CD4-positive, alpha-beta T cell treated with Interleukin-2 at 100 ng/mL for 4 hours (primary cell): ENCODE results near the gene DYNC2I2.
A peak's percentile ranks its signal among the peaks of the same experiment; 100 is the strongest.
"Not testable (repeated sequence)": the region's sequence is repeated elsewhere in the genome, so short reads cannot be mapped to it uniquely, and the experiment has no call there.

ENCODE experiments used
- DNase-seq: peaks from one replicate; pipeline ENCODE4 v3.0.0-alpha.2; 2020; ENCODE audit warnings: low spot score

The DYNC2I2 gene

DNA sequence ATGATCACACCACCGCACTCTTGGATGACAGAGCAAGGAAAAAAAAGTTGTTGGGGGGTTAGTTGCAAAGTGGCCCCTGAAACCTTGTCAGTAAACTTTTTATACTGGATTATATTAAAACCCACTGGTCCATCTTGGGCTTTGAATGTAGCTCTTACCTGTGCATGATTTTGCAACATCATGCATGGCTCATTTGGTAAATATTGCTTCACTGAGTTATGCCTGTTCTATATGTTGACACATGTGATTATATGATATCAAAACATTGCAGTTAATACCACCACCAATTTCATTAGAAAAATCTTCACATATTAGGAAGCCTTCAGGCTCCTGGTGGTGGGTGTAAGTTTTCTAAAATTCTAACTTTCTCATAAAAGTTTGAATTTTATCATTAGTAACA is 41.9 kb downstream of the DYNC2I2 start:
- DNase-seq: no peak

DNA sequence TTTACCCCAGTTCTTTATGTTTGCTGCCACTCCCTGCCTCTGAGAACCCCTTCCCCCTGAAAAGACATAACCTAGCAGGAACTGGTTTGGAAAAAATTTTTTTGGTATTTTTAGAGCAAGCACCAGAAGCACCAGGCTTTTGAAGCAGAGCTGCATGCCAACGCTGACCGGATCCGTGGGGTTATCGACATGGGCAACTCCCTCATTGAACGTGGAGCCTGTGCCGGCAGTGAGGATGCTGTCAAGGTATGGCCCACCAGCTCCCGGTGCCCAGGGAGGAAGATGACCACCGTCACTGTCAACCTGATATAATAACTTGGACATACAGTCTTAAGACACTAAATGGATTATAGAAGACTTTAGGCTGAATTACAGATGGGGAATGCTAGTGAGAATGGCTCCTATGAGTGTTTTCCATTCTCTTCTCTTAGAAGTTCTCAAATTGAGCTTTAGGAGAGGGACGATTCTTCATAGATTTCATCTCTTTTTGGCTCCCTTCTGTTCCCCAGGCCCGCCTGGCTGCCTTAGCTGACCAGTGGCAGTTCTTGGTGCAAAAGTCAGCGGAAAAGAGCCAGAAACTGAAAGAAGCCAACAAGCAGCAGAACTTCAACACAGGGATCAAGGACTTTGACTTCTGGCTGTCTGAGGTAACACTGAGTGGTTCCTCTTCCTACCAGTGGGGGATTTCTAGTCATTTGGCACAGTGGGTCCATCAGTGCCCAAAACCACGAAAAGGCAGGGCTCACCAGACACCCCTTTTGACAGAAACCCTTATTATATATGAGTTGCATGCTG is 44.9 kb downstream of the DYNC2I2 start:
- no peak for DNase-seq

DNA sequence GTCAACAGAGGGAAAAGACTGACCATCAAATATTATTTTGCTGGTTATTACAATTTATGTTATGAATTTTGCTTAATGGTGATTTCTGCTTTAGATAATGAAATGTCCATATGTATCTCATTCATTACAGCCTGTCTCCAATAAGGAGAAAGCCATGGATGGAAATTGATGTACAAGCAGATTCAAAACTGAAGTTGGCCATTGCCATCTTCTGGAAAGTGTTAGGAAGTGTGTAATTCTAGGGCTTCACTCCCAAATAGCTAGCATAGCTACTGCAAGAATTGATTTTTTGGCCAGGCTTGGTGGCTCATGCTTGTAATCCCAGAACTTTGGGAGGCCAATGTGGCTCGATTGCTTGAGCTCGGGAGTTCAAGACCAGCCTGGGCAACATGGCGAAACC is 45.8 kb downstream of the DYNC2I2 start:
- no peak for DNase-seq

DNA sequence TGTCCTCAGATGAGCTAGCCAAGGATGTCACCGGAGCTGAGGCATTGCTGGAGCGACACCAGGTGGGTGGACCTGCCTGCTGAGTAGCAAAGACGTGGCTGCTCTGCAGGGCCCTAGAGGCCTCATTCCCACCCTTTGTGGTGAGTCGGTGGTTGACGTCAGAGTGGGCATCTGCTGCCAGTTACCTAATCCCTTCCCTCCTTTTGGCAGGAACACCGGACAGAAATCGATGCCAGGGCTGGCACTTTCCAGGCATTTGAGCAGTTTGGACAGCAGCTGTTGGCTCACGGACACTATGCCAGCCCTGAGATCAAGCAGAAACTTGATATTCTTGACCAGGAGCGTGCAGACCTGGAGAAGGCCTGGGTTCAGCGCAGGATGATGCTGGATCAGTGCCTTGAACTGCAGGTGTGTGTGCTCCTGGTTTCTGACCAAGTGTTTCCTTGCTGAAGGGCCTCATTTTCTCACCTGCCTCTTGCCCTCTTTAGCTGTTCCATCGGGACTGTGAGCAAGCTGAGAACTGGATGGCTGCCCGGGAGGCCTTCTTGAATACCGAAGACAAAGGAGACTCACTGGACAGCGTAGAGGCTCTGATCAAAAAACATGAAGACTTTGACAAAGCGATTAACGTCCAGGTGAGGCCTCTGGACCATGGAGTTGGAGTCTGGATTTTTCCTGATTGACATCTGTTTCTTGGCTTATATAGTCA is 48.9 kb downstream of the DYNC2I2 start:
- no peak for DNase-seq

DNA sequence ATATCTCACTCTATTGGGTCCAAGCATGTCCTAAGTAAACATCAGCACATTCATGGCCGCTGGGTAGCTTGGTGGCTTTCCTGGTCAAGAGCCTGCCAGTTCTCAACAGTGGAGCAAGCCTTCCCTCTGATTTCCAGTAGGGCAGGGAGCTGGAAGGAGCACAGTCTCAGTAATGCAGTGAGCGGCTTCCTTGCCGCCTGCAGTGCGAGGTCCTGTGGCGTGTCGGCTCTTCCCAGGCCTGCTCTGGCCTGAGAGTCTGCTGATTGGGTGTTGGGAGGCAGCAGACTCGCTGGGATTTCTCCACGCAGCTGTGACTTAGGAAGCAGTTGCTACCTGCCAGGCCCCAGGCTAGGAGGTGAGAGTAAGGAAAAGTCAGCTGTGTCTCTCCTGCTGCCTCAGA is 53.0 kb downstream of the DYNC2I2 start:
- no peak for DNase-seq

DNA sequence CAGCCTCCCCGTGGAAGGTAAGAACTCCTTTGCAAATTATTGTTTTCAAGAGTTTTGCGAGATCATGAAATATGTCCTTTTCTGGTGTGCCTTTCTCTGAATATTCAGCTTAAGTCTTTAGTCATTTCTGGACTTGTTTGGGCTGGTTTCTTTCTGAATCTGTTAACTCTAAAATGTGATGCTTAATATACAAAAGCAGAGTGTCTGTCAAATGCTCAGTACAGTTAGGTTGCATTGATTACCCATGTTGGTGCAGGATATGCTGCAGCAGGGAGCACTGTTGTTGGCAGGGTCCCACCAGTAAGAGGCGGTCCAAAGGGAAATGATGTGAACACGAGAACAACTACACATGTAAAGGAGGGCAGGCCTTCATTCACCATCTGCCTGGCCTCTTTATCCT is 56.5 kb downstream of the DYNC2I2 start:
- no peak for DNase-seq

DNA sequence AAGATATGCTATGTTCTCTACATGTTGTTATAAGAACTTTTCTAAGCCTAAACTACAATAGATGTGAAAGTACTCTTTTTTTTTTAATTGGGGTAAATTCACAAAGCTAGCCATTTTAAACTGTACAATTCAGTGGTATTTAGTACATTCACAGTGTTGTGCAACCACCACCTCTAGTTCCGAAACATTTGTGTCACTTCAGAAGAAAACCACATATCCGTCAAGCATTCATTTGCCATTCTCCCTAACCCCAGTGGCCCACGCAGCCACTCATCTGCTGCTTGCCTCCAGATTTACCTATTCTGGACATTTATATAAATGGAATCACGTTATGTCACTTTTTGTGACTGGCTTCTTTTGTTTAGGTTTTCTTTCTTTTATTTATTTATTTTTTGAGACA is 61.2 kb downstream of the DYNC2I2 start:
- no peak for DNase-seq

DNA sequence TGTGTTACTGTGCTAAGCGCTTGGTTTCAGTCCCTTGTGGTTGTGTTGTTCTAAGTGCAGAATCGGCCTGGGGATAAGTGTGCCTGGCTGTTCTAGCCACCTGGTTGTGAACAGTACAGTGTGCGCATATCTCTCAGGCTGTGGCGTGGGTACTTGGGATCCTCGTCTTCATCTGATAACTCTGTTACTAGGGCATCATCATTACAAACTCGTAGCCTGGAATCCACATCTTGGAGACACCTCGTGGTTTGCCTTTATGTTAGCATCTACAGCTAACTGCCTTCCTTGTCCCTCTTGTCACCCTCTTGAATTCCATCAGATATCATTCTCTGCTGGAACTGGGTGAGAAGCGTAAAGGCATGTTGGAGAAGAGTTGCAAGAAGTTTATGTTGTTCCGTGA is 62.8 kb downstream of the DYNC2I2 start:
- DNase-seq: no peak

DNA sequence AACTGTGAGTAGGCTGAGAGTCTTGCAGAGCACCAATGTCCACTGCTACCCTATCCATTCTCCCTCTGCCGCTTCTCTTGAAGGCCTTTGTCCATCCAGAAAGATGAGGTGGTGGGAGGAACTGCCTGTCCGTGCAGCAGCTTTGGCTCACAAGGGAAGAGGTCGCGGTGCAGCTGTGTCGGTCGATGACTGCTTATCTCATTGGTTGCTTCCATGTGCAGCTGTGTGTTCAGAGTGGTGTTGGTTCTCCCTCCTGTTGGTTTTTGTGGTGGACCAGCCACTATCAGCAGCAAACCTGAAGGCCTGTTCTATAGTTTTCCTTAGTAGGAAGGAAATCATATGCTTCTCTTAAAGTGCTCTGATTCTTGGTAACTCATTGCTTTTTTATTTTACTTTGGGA is 63.6 kb downstream of the DYNC2I2 start:
- DNase-seq: no peak

DNA sequence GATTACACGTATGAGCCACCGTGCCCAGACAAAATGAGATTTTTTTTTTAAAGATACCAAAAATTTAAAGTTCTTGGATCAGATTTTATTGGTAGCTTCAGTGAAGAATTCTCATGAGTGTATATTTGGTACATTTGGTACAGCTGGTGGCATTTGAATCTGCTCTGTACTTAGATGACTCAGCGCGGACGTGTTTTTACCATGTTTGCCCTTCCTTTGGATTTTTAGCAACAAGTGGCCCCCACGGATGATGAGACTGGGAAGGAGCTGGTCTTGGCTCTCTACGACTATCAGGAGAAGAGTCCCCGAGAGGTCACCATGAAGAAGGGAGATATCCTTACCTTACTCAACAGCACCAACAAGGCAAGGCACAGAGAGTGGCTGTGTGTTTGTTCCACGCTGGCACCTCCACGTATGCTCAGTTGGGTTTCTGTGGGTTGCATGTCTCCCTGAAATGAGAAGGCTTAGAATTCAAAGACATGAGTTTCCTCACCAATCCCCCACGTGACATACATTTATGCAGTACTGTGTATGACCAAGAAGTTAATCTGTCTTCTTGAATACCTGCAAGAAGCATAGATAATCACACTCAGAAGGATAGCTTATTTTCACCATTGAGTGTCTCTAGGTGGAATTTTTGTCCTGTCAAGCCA is 67.9 kb downstream of the DYNC2I2 start:
- no peak for DNase-seq

DNA sequence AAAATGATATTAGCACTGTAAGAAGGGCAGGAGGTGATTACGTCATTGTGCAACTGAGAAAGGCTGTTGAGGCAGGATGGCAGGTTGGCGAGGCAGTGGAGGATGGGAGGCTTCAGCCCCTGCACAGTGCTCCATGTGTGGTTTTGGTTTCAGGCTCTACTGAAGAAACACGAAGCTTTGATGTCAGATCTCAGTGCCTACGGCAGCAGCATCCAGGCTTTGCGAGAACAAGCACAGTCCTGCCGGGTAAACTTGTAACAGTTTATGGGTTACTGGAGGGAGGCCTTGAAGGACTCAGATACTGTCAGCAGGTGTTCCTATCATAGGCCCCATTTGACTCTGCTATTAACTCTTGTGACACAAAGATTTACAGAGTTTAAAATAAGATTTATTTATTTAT is 69.2 kb downstream of the DYNC2I2 start:
- DNase-seq: peak; percentile 25

DNA sequence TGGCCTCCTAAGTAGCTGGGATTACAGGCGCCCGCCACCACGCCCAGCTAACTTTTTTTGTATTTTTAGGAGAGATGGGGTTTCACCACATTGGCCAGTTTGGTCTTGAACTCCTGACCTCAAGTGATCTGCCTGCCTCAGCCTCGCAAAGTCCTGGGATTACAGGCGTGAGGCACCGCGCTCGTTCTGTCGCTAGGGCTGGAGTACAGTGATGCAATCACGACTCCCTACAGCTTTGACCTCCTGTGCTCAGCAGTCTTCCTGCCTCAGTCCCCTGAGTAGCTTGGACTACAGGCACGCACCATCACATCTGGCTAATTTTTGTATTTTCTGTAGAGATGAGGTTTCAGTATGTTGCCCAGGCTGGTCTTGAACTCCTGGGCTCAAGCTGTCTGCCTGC is 69.7 kb downstream of the DYNC2I2 start:
- DNase-seq: not testable (repeated sequence)

DNA sequence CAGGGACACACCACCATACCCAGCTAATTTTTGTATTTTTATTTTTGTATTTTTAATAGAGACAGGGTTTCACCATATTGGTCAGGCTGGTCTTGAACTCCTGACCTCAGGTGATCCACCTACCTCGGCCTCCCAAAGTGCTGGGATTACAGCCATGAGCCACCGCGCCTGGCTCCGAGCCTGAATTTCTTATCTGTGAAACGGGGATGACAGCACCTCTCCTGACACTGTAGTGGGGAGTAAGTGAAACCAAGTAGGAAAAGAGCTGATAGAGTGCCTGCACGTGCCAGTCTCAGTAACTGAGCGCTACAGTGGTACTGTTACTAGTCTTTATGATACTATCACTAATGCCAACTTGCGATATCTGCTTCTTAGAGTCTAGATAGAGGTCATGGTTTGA is 71.5 kb downstream of the DYNC2I2 start:
- DNase-seq: not testable (repeated sequence)
